ENCODE results near the gene PAPSS1. TPM values are rescaled to one million over a fixed set of nuclear protein-coding genes. Genes with fewer than 3 reads are reported as not detected.

PAPSS1 gene
- 10 to 100 TPM; 32.8 to 42.4 TPM for total RNA-seq
- 33.6 TPM for polyA plus RNA-seq (ENCODE audit: insufficient read depth, low read depth, low replicate concordance)
- long read RNA-seq, donor 1, transcript PAPSS1-201 (12 exons, 2,731 nt), result major isoform, 23 of 23 reads
- long read RNA-seq, donor 1, partial matches to known transcripts, result 0 of 23 reads
- long read RNA-seq, donor 1, other reads (novel, unspliced or antisense), result 0 of 23 reads
- long read RNA-seq, donor 2, transcript PAPSS1-201 (12 exons, 2,731 nt), result major isoform, 27 of 37 reads
- long read RNA-seq, donor 2, partial matches to known transcripts, result 10 of 37 reads
- long read RNA-seq, donor 2, other reads (novel, unspliced or antisense), result 0 of 37 reads

DNA sequence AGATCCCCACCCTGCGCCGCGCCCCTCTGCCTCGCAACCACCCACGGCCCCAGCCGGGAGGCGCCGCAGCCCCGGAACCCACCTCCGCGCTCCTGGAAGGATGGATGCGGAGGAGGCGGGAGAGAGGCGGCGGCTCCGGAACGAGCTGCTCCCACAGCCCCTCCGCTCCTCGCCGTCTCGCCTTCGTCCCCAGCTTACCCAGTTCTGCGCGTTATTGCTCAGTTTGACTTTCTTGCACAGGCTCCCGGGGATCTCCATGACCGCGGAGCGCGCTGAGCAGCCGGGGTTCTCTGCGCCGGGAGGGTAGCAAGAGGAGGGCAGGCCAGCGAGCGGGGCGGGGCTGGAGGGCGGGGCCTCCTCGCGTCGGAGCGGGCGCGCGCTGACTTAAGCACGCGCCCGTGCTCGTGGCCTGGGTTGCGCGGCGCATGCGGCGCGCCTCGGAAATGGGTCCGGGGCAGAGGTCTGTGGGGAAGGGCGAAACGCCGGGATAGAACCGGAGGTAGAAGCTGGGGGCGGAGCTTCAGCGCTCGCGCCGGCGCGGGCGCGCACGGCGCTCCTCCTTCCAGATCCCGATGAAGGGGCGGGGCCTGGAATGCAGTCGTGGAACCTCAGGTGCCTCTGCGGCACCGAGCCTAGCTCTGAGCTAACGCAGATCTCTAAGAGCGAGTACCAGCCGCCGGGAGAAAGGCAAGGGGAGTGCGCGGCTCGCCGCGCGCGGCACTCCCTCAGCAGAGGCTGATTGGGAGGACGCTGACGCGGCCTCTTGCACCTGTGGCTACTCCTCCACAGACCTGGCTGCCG is at the start of gene PAPSS1:
Gene PAPSS1, minus strand, starts transcription at position 313 of the 801 bp plus-strand sequence. Its CDS starts 55 bp downstream, at position 258.
- Histone ChIP-seq H3K36me3 (ENCODE audit: low read depth, missing control alignments) (no peaks in the 10 kb centered on the region), H3K9me3 (no peaks in the 10 kb centered on the region), H3K4me1 (peaks cover 12% of the 10 kb centered on the region), H3K27ac (peak within 1 kb of the TSS; percentile 90 to 91), H3K27me3 (no peaks in the 10 kb centered on the region), H3K4me3 (peak within 1 kb of the TSS; percentile 78 to 93)
- WGBS, 2 donors, result 0 to 1% methylated on average over 35 to 89 of the region's 90 CpGs
- TF ChIP-seq POLR2A (IDR thresholded peaks at IDR 0.05), result peak; percentile 66
- TF ChIP-seq, protein P1, sequence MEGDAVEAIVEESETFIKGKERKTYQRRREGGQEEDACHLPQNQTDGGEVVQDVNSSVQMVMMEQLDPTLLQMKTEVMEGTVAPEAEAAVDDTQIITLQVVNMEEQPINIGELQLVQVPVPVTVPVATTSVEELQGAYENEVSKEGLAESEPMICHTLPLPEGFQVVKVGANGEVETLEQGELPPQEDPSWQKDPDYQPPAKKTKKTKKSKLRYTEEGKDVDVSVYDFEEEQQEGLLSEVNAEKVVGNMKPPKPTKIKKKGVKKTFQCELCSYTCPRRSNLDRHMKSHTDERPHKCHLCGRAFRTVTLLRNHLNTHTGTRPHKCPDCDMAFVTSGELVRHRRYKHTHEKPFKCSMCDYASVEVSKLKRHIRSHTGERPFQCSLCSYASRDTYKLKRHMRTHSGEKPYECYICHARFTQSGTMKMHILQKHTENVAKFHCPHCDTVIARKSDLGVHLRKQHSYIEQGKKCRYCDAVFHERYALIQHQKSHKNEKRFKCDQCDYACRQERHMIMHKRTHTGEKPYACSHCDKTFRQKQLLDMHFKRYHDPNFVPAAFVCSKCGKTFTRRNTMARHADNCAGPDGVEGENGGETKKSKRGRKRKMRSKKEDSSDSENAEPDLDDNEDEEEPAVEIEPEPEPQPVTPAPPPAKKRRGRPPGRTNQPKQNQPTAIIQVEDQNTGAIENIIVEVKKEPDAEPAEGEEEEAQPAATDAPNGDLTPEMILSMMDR (IDR thresholded peaks at IDR 0.05), result no peak
- intact Hi-C loops (cut with DNase I; ENCODE audit: low total_unique reads), result no loop called here
- peak; percentile 98 for DNase-seq

DNA sequence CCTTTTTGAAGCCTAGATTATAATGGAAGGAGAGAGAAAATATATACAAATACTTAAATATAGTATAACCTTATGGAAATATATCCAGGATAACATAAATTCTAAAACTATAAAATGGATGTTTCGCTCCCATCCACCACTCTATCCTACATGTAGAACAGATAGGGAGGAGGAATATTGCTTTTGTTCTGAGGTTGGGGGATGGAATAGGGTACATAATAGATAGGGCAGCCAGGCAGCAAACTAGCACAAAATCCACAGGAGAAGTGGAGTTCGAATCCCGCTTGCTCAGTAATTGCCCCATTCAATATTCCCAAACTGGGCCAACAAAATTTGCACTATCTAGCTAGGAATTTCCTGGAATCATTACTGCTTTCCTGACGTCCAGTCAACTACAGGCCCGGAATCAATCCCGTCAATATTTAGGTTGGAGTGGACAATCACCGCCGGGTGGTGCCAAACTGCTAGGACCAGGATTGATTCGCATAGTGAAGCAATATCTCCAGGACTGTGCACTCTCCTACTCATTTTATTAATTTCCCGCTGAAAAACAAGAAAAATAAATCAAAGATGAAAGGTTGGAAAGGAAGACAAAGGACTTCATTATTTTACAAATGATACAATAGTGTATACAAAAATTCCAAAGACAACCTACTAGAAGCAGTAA is 40.4 kb upstream of the PAPSS1 start:
- Histone ChIP-seq H3K4me3 (no peak overlapping the region), H3K27me3 (no peaks in the 10 kb centered on the region), H3K27ac (no peak overlapping the region), H3K4me1 (no peaks in the 10 kb centered on the region), H3K36me3 (ENCODE audit: low read depth, missing control alignments) (no peaks in the 10 kb centered on the region), H3K9me3 (no peaks in the 10 kb centered on the region)
- TF ChIP-seq, protein P1 (IDR thresholded peaks at IDR 0.05), result no peak
- intact Hi-C loops (cut with DNase I; ENCODE audit: low total_unique reads), result loop anchor here (5.0 kb wide), 1 partner anchor 157 kb away; no protein-coding TSS in a partner anchor
- no peak for DNase-seq
- whole genome bisulfite sequencing, 2 donors, result 75 to 83% methylated on average over 10 of the region's 10 CpGs

DNA sequence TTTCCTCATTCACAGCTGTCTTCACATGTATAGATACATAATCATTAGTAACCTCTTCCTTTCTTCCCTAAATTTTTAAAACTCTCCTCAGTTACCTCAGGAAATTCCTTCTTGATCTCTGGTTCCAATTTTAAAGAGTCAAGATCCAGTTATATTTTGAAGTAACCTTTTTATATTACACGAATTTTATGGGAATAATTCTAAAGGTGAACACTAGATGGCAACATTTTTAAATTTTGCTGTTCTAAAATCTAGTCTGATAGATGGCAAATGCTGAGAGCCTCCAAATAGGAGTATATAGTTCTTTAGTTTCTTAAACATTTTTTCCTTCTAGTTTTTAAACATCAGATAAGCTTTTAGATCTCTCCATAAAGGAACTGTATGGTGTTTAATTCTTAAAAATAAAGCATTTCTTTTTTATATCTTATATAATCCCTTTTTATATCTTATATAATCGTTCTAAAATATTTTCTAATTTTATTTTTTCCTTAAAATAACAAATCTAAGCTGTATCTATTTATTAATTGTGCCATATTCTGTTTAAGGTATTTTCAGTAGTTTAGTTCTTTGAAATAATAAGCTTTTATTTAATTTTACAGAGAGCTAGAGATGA is 37.9 kb upstream of the PAPSS1 start:
- WGBS, 2 donors, result 40 to 71% methylated on average over 2 of the region's 2 CpGs
- intact Hi-C loops (cut with DNase I; ENCODE audit: low total_unique reads), result no loop called here
- no peak for DNase-seq

DNA sequence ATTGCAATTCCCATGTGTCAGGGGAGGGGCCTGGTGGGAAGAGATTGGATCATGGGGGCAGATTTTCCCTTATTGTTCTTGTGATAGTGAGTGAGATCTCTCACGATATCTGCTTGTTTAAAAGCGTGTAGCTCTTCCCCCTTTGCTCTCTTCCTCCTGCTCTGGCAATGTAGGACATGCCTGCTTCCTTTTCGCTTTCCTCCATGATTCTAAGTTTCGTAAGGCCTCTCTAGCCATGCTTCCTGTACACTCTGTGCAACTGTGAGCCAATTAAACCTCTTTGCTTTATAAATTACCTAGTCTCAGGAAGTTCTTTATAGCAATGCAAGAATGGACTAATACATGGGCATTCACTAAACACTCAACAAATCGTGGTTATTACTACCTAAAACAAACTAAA is 37.2 kb upstream of the PAPSS1 start:
- intact Hi-C loops (cut with DNase I; ENCODE audit: low total_unique reads), result no loop called here
- Histone ChIP-seq H3K27ac (no peak overlapping the region), H3K9me3 (no peaks in the 10 kb centered on the region), H3K27me3 (no peaks in the 10 kb centered on the region), H3K36me3 (ENCODE audit: low read depth, missing control alignments) (no peaks in the 10 kb centered on the region), H3K4me3 (no peak overlapping the region), H3K4me1 (no peaks in the 10 kb centered on the region)
- no peak for DNase-seq
- TF ChIP-seq, protein P1 (IDR thresholded peaks at IDR 0.05), result no peak
- no peak for TF ChIP-seq POLR2A (IDR thresholded peaks at IDR 0.05)
- 78 to 90% methylated on average over 5 of the region's 5 CpGs for WGBS, 2 donors

More for the DNA sequence above, 37.9 kb upstream of the PAPSS1 start:
- TF ChIP-seq, protein P1 (IDR thresholded peaks at IDR 0.05), result peak in 1 of 3 experiments; percentile 77
- TF ChIP-seq POLR2A (IDR thresholded peaks at IDR 0.05), result no peak
- no peaks in the 10 kb centered on the region for H3K4me1 ChIP-seq
- no peak overlapping the region for H3K27ac ChIP-seq
- no peaks in the 10 kb centered on the region for H3K27me3 ChIP-seq
- H3K9me3 ChIP-seq, result no peaks in the 10 kb centered on the region
- H3K36me3 ChIP-seq (ENCODE audit: low read depth, missing control alignments), result no peaks in the 10 kb centered on the region
- no peak overlapping the region for H3K4me3 ChIP-seq
